ENCODE data around the gene DDAH1. TPM values are rescaled to one million over a fixed set of nuclear protein-coding genes. Genes with fewer than 3 reads are reported as not detected.

Gene DDAH1
- total RNA-seq, 1 donor from 2014 or later = 10.3 TPM

- DNase-seq (ENCODE audit: extremely low spot score in 2 of 2) = no peak
- TF ChIP-seq CTCF (IDR thresholded peaks at IDR 0.05) (no peak), POLR2A (IDR thresholded peaks at IDR 0.05) (no peak), POLR2AphosphoS5 (IDR thresholded peaks at IDR 0.05; ENCODE audit: insufficient read depth in 1 of 2, low read depth in 1 of 2) (no peak)
- peaks cover 9% of the 10 kb centered on the region for H3K4me1 ChIP-seq
- intact Hi-C loops (cut with DNase I) = no loop called here
- no peak overlapping the region for H3K27ac ChIP-seq
- H3K9me3 ChIP-seq = no peaks in the 10 kb centered on the region
- H3K4me3 ChIP-seq = no peak overlapping the region
- no peaks in the 10 kb centered on the region for H3K27me3 ChIP-seq
- H3K36me3 ChIP-seq = no peaks in the 10 kb centered on the region
Observed at GRCh38 chr1:85317560-85317959, 147.4 kb downstream of the DDAH1 start.

- intact Hi-C loops (cut with DNase I) = no loop called here
- no peaks in the 10 kb centered on the region for H3K9me3 ChIP-seq
- H3K4me1 ChIP-seq = peaks cover 9% of the 10 kb centered on the region
- DNase-seq (ENCODE audit: extremely low spot score in 2 of 2) = no peak
- H3K4me3 ChIP-seq = no peak overlapping the region
- no peaks in the 10 kb centered on the region for H3K27me3 ChIP-seq
- no peaks in the 10 kb centered on the region for H3K36me3 ChIP-seq
- H3K27ac ChIP-seq = no peak overlapping the region
- no peak for TF ChIP-seq POLR2A (IDR thresholded peaks at IDR 0.05)
- TF ChIP-seq CTCF (IDR thresholded peaks at IDR 0.05) = no peak
- TF ChIP-seq POLR2AphosphoS5 (IDR thresholded peaks at IDR 0.05; ENCODE audit: insufficient read depth in 1 of 2, low read depth in 1 of 2) = no peak
Observed at GRCh38 chr1:85316321-85316720, 148.6 kb downstream of the DDAH1 start.

- no peaks in the 10 kb centered on the region for H3K9me3 ChIP-seq
- H3K27ac ChIP-seq = no peak overlapping the region
- peaks cover 9% of the 10 kb centered on the region for H3K4me1 ChIP-seq
- H3K27me3 ChIP-seq = no peaks in the 10 kb centered on the region
- no peak for DNase-seq (ENCODE audit: extremely low spot score in 2 of 2)
- H3K4me3 ChIP-seq = no peak overlapping the region
- intact Hi-C loops (cut with DNase I) = loop anchor here (2.0 kb wide), 1 partner anchor 265 kb away; the partner anchor contains the start of gene CCN1
- TF ChIP-seq CTCF (IDR thresholded peaks at IDR 0.05) = no peak
- TF ChIP-seq POLR2A (IDR thresholded peaks at IDR 0.05) = no peak
- TF ChIP-seq POLR2AphosphoS5 (IDR thresholded peaks at IDR 0.05; ENCODE audit: insufficient read depth in 1 of 2, low read depth in 1 of 2) = no peak
- no peaks in the 10 kb centered on the region for H3K36me3 ChIP-seq
Observed at GRCh38 chr1:85315789-85316188, 149.2 kb downstream of the DDAH1 start.

GRCh38 chr1:85314726-85315125, 150.2 kb downstream of the DDAH1 start:
- no peak for TF ChIP-seq POLR2AphosphoS5 (IDR thresholded peaks at IDR 0.05; ENCODE audit: insufficient read depth in 1 of 2, low read depth in 1 of 2)
- no peak for TF ChIP-seq CTCF (IDR thresholded peaks at IDR 0.05)
- no peak for TF ChIP-seq POLR2A (IDR thresholded peaks at IDR 0.05)
- no peak for DNase-seq (ENCODE audit: extremely low spot score in 2 of 2)
- peak overlapping the region; percentile 18 for H3K27ac ChIP-seq

GRCh38 chr1:85313888-85314696, 150.9 kb downstream of the DDAH1 start:
- H3K36me3 ChIP-seq = no peaks in the 10 kb centered on the region
- intact Hi-C loops (cut with DNase I) = loop anchor here (2.0 kb wide), 1 partner anchor 267 kb away; the partner anchor contains the start of gene CCN1
- H3K27ac ChIP-seq = peak overlapping the region; percentile 18
- H3K9me3 ChIP-seq = no peaks in the 10 kb centered on the region
- no peaks in the 10 kb centered on the region for H3K27me3 ChIP-seq
- no peak for DNase-seq (ENCODE audit: extremely low spot score in 2 of 2)
- no peak overlapping the region for H3K4me3 ChIP-seq
- peaks cover 9% of the 10 kb centered on the region for H3K4me1 ChIP-seq
- TF ChIP-seq CTCF (IDR thresholded peaks at IDR 0.05) (no peak), POLR2AphosphoS5 (IDR thresholded peaks at IDR 0.05; ENCODE audit: insufficient read depth in 1 of 2, low read depth in 1 of 2) (no peak), POLR2A (IDR thresholded peaks at IDR 0.05) (no peak)

More at GRCh38 chr1:85314726-85315125, 150.2 kb downstream of the DDAH1 start:
- Histone ChIP-seq H3K9me3 (no peaks in the 10 kb centered on the region), H3K4me3 (no peak overlapping the region), H3K27me3 (no peaks in the 10 kb centered on the region), H3K4me1 (peaks cover 9% of the 10 kb centered on the region), H3K36me3 (no peaks in the 10 kb centered on the region)
- intact Hi-C loops (cut with DNase I) = loop anchor here (2.0 kb wide), 1 partner anchor 266 kb away; the partner anchor contains the start of gene CCN1

All from vagina (tissue), 2 donors.